Bronchial epithelial cell (primary cell): Measurements from ENCODE around the gene KRTAP5-4. TPM values are rescaled to one million over a fixed set of nuclear protein-coding genes. Genes with fewer than 3 reads are reported as not detected.
"Not testable (repeated sequence)": the region's sequence is repeated elsewhere in the genome, so short reads cannot be mapped to it uniquely, and the experiment has no call there.

ENCODE experiments used
- DNase-seq: peaks from one replicate; pipeline ENCODE4 v3.0.0-alpha.2; 2010; ENCODE audit warnings: low read depth
- FAIRE-seq: peaks from 2 replicates; lab custom pipeline; 2011; peaks lifted over from hg19 to GRCh38; lab: Jason Lieb, UNC
- H3K27me3 ChIP-seq: 2 replicates; pipeline ENCODE4 v1.5.1; 2011; ENCODE audit warnings: low read length; ENCODE audit not compliant: control insufficient read depth, insufficient read depth
- H3K36me3 ChIP-seq: 2 replicates; pipeline ENCODE4 v1.5.1; 2011; ENCODE audit warnings: low read length; ENCODE audit not compliant: control insufficient read depth, insufficient read depth
- H3K4me3 ChIP-seq: 2 replicates; pipeline ENCODE4 v1.5.1; 2011; ENCODE audit warnings: mild to moderate bottlenecking, low read depth, low read length, control low read depth
- CTCF ChIP-seq: IDR thresholded peaks from 2 replicates; pipeline ENCODE4 v1.5.1; 2011; ENCODE audit warnings: mild to moderate bottlenecking, moderate library complexity, low read length, control low read depth, inconsistent platforms; ENCODE audit not compliant: insufficient read depth, severe bottlenecking
- total RNA-seq: library from RNA; depleted of rRNA; stranded (reverse); fragments of >200 nt; gene quantifications from 2 replicates; pipeline ENCODE4 v1.2.1, GENCODE V29; 2014

KRTAP5-4 gene
- total RNA-seq, 1 donor from 2014 or later = not detected

- DNase-seq = no peak
- TF ChIP-seq CTCF = no peak
- no peak for FAIRE-seq
Observed at GRCh38 chr11:1650918-1651262, 29.0 kb upstream of the KRTAP5-4 start.

DNA sequence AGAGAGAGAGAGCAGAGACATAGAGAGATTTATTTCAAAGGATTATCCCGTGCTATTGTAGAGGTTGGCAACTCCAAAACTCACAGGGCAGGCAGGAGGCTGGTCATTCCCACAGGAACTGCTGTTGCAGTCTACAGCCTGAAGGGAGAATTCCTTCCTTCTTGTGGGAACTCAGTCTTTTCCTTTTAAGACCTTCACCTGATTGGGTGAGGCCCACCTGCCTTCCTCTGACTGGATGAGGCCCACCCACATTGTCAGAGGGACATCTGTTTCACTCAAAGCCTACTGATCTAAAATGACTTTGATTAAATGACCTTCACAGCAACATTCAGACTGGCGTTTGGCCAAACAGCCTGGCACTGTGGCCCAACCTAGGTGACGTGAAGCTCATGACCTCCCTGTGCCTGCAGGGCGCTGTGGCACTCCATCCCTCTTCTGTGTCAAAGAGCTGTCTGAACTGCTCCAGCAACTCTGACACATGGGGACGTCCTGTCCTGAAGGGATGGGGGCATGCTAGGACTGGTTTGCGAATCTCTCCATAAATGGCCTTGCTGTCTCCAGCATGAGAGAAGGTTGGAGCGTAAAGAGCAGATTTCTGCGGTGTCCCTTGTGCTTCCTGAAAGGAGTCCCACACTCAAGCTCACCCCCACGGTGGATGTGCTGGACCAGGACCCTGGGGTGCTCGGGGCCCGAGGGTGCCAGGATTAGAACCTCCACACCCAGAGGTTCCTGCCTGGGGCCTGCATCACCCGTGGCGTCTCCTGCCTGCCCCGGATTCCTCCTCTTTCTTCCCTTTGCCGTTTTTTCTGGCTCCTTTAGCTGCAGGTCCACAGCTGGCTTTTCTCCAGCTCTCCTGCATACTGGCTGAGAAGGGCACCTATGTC lies 28.3 kb upstream of the KRTAP5-4 start:
- H3K27me3 ChIP-seq = no peaks in the 10 kb centered on the region
- no peak overlapping the region for H3K4me3 ChIP-seq
- FAIRE-seq (peak; percentile 43), DNase-seq (peak; percentile 32)
- no peak for TF ChIP-seq CTCF
- H3K36me3 ChIP-seq = no peaks in the 10 kb centered on the region

More at GRCh38 chr11:1650918-1651262, 29.0 kb upstream of the KRTAP5-4 start:
- no peaks in the 10 kb centered on the region for H3K36me3 ChIP-seq
- no peaks in the 10 kb centered on the region for H3K27me3 ChIP-seq
- H3K4me3 ChIP-seq = no peak overlapping the region

DNA sequence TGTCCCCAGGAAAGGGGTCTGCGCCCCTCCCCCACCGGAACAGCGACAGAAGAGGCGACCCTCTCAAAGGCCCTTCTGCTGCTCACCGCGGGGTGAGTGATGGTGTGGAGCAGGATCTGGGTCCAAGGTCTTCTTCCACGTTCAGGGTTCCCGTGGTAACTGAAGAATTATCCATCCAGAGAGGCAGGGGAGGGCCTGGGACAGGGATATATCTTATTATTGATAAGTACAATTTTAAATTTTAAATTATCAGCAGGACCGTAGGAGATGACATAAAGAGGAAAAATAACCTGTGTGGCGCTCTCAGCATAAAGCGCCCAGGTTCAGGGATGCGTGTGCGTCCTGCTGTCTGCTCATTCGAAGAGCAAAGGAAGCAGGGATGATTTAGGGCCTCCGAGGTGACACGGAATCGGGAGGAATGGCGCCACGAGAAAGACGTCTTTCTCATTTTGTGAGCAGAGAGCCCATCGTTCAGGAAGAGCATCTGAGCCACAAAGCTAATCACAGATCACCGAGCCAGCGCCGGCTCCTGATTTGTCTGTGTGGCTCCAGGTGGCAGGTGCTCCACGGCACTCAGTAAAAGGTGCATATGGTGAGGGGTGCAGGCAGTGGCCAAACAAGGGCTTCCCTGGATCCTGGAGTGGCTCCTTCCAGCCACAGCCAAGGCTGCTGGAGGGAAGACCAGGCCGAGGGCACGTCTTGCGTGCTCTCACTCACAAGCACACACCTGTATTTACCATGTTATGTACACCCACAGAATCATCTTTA lies 26.9 kb upstream of the KRTAP5-4 start:
- Histone ChIP-seq H3K27me3 (no peaks in the 10 kb centered on the region), H3K4me3 (no peak overlapping the region), H3K36me3 (no peaks in the 10 kb centered on the region)
- no peak for FAIRE-seq
- DNase-seq = no peak
- no peak for TF ChIP-seq CTCF

DNA sequence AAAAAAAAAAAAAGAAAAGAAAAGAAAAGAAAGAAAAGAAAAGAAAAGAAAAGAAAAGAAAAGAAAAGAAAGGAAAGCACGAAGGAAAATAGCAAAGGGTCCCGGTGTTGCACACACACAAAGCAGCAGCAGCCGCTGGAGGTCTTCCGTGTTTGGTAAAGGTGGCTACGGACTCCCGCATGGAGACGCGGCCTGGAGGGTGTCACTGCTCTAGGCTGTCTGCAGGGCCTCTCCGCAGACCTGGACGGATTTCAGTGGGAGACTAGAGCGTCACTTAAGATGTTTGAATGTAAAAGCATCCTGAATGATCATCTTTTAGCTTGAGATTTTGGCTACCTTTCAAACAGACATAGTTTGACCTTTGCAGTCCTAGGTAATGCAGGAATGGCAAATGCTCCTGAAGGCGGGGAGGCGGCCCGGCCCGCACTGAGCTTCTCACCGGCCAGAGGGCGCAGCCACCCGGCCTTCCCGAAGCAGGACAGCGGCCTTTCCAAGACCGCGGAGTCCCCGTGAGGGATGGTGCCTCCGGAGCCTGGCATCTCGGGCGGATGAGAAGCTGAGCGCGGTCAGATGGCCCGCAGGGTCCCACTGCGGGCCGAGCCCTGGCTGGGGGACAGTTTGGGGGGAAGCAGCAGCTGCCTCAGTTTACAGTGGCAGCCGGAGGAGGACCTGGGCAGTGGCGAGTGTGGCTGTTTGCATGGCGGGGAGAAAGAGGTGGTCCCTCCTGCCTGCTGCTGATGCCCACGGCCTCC lies 26.1 kb upstream of the KRTAP5-4 start:
- FAIRE-seq (no peak), DNase-seq (no peak)
- H3K36me3 ChIP-seq = no peaks in the 10 kb centered on the region
- H3K4me3 ChIP-seq = no peak overlapping the region
- no peak for TF ChIP-seq CTCF
- no peaks in the 10 kb centered on the region for H3K27me3 ChIP-seq

GRCh38 chr11:1646540-1646939 lies 24.6 kb upstream of the KRTAP5-4 start:
- FAIRE-seq, H3K27me3 ChIP-seq, H3K4me3 ChIP-seq, DNase-seq, H3K36me3 ChIP-seq: not testable (repeated sequence)
